LHCN-M2 (cell line): Measurements from ENCODE around the gene COL1A1. TPM values are rescaled to one million over a fixed set of nuclear protein-coding genes. Genes with fewer than 3 reads are reported as not detected.
A peak's percentile ranks its signal among the peaks of the same experiment; 100 is the strongest.

Source experiments
- DNase-seq: peaks from one replicate; pipeline ENCODE4 v3.0.0-alpha.2; 2012; ENCODE audit warnings: low read depth
- total RNA-seq: library from RNA; depleted of rRNA; stranded (reverse); fragments of >200 nt; gene quantifications from 2 replicates; pipeline ENCODE4 v1.2.3, GENCODE V29; 2014

The COL1A1 gene
- total RNA-seq, 1 experiment from 2014 or later, result 339 TPM

- peak; percentile 93 for DNase-seq
These were observed 765 bp downstream of the COL1A1 start for GRCh38 chr17:50200457-50201275.

DNA sequence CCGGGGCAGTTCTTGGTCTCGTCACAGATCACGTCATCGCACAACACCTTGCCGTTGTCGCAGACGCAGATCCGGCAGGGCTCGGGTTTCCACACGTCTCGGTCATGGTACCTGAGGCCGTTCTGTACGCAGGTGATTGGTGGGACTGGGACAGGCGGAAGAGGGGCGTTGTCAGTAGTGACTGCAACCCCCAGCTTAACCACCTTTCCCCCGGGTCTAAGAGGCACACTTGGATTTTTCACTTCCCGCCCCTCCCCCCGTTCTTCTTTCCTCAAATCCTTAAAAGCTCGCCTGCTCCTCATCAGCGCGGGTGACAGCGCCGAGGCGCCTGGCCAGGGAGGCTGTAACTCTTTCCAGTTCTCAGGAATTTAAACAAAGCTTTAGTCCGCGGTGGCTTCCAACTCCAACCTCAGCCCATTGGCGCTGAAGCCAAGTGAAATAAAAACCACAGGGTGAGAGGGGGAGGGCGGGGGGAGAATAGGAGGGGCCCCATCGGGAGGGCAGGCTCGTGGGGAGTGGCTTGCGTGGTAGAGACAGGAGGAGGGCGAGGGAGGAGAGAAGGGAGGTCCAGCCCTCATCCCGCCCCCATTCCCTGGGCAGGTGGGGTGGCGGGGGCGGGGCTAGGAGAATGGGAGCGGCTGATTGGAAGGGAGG lies 1.5 kb downstream of the COL1A1 start:
- peak; percentile 98 for DNase-seq

DNA sequence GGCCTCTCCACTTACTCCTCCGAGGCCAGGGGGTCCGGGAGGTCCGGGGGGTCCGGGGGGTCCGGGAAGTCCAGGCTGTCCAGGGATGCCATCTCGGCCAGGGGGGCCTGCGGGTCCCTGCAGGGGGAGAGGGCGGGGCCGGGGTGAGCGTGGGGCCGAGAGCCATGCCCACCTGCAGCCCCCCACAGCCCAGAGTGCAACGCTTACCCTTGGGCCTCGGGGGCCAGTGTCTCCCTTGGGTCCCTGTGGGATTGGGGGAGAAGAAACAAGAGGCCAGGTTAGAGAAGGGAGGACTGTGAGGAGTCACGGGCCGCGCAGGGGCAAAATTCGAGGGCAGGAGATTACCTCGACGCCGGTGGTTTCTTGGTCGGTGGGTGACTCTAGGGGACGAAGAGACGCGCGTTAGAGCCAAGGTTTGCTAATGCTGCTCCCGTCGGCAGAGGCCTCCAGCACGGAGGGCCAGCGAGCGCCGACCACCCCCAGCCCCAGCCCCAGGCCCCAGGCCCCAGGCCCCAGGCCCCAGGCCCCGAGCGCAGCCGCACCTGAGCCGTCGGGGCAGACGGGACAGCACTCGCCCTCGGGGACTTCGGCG lies 2.1 kb downstream of the COL1A1 start:
- no peak for DNase-seq

DNA sequence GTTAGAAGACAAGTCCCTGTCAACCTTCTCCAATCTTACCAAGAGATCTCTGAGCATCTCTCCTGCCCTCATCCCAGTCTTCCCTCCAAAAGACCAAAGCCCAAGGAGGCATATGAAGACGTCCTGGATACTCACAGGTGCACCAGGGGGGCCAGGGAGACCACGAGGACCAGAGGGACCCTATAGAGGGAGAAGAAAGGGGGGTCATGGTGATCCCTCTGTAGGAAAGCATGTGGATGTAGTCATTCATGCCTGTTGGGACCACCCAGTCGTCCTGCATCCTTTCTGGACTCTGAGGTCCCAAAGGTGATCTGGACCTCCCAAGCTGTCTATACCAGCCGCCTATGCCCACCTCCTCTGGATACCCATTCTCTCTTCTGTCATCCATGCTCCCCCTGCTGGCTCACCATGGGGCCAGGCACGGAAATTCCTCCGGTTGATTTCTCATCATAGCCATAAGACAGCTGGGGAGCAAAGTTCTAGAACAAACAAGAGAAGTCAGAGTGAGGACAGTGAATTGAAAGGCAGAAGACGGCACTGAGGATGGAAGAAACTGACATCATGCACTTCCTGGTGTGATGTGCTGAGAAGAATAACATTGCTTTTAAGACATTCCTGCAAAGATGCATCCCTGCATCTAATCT lies 3.3 kb downstream of the COL1A1 start:
- peak; percentile 93 for DNase-seq

- DNase-seq, result peak; percentile 99
These were observed 4.6 kb downstream of the COL1A1 start for GRCh38 chr17:50196826-50197225.

- no peak for DNase-seq
These were observed 5.4 kb downstream of the COL1A1 start for GRCh38 chr17:50196036-50196435.

DNA sequence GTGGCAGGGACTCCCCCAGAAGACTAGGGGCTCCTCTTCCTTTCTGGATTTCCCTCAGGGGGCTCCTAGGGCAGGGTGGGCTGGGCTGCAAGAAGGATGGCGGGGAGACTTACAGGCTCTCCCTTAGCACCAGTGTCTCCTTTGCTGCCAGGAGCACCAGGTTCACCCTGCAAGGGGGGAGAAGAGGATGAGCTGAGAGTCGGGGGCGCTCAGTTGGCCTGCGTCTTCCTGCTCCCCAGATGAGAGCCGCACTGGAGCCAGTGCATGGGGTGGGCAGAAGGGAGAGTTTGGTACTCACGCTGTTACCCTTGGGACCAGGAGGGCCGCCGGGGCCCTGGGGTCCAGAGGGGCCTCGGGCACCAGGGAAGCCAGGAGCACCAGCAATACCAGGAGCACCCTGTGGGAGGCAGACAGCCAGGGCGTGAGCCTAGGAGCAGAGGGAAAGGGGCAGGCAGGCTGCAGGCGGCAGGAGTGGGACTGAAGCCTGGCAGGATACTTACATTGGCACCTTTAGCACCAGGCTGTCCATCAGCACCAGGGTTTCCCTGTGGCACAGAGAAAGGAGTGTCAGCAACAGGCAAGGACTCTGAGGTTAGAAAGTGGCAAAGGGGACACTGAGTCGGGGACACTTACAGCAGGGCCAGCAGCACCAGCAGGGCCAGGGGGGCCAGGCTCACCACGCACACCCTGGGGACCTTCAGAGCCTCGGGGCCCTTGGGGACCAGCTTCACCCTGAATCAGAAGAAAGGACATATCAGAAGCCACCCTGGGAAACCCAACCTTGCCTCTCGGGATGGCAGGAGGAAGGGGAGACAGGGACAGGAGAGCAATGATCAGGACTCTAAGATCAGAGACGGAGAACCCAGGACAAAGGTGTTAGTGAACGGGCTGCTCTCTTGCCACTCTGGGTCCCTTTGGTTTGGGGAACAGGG lies 6.2 kb downstream of the COL1A1 start:
- peak; percentile 53 for DNase-seq

GRCh38 chr17:50194140-50194933 lies 7.1 kb downstream of the COL1A1 start:
- DNase-seq, result no peak

- DNase-seq, result no peak
These were observed 8.7 kb downstream of the COL1A1 start for GRCh38 chr17:50192618-50193291.

- DNase-seq, result no peak
These were observed 9.2 kb downstream of the COL1A1 start for GRCh38 chr17:50192144-50192617.

DNA sequence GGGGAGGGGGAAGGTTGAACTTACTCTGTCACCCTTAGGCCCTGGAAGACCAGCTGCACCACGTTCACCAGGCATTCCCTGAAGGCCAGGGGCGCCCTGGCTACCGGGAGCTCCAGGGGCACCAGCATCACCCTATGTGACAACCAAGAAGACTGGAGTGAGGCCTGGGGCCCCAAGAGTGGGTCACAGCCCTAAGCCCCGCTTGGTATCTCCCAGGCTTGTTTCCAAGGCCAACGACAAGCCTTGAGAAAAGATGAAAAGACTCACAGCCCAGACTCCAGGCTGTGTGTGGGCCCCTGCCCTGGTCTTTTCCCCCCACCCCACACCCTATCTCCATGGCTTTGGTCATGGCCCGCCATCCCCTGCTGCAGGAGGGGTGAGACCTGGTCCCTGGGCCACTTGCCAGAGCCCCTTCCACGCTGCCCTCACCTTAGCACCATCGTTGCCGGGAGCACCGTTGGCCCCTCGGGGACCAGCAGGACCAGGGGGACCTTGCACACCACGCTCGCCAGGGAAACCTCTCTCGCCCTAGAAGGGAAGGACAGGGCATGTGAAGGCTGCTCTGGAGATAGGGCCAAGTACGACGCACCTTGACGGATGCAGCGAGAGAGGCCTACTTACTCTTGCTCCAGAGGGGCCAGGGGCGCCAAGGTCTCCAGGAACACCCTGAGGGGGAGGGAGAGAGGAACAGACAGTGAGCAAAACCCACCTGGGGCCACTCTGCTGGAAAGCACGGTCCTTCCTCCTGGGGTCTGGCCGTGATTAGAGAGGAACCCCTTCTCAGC lies 9.9 kb downstream of the COL1A1 start:
- no peak for DNase-seq

GRCh38 chr17:50190603-50191358 lies 10.7 kb downstream of the COL1A1 start:
- DNase-seq, result no peak

- no peak for DNase-seq
These were observed 11.2 kb downstream of the COL1A1 start for GRCh38 chr17:50190293-50190602.

GRCh38 chr17:50189550-50190292 lies 11.7 kb downstream of the COL1A1 start:
- DNase-seq, result no peak

DNA sequence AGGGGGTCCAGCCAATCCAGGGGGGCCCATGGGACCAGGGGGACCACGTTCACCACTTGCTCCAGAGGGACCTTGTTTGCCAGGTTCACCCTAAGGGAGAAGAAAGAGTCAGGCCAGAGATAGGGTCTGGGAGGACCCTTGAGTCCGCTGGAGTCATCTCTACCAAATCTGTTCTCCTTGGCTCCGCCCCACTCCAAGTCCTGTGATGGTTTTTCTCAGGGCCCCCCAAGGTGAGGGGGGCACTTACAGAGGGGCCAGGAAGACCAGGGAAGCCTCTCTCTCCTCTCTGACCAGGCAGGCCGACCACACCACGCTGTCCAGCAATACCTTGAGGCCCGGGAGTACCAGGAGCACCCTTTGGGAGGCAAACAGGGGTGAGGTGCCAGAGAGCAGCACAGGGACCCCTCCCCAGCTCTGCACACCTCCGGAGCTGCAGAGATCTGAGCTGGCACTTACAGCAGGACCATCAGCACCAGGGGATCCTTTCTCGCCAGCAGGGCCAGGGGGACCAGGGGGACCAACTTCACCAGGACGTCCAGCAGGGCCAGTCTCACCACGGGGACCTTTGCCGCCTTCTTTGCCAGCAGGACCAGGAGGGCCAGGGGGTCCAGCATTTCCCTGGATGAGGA lies 12.4 kb downstream of the COL1A1 start:
- no peak for DNase-seq

DNA sequence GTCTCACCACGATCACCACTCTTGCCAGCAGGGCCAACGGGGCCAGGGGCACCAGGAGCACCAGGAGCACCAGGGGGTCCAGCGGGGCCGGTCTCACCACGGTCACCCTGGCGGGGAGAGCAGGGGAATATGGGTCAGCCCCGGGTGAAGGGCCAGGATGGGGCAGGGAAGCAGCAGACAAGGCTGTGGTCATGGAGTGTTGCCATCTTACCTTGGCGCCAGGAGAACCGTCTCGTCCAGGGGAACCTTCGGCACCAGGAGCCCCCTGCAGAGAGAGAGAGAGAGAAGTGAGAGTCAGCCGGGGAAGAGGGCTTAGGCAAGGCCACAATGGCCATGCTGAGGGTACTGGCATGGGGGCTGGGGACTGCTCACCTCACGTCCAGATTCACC lies 12.9 kb downstream of the COL1A1 start:
- no peak for DNase-seq
